Activated T-cell treated with anti-CD3 and anti-CD28 coated beads, Interleukin-2, amount 50 U/mL, for 1 hour (primary cell): ENCODE measurements around the gene MADD.

Source experiments
- DNase-seq: peaks from one replicate; pipeline ENCODE4 v3.0.0-alpha.2; 2020

The MADD gene

DNA sequence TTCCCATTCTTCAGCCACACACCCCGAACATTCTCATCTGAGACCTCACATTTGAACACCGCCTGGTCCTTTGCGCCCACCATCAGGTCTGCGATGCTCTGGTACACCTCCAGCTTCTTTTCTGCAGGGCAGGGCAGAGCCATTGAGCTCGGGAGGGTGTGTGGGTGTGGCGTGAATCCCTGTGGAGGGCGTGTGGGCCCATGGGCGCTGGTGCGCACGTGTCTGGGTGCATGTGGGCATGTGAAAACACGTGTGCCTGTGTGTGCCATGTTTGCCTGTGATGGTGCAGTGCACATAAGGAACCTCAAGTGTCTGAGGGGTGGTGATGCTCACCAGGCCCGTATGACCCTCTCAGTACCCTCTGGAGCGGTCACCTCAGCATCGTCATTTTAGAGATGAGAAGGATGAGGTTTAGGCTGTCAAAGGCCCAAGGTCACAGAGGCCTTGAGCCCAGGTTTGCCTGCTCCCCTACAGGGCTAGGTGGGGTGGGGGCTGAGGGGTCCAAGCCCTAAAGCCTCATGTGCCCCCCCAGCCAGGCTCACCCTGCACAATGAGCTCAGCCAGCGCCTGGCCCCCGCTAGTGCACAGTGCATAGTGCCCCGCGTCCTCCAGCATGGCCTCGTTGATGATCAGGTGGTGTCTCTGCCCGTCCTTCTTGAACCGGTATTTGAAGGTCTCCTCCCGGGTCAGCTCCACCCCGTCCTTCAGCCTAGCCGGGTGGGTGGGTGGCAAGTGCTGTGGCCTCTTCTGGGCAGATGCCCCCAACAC, 72.3 kb downstream of the MADD start:
- DNase-seq = no peak

- no peak for DNase-seq
Measured at GRCh38 chr11:47342854-47343253, 72.9 kb downstream of the MADD start.

DNA sequence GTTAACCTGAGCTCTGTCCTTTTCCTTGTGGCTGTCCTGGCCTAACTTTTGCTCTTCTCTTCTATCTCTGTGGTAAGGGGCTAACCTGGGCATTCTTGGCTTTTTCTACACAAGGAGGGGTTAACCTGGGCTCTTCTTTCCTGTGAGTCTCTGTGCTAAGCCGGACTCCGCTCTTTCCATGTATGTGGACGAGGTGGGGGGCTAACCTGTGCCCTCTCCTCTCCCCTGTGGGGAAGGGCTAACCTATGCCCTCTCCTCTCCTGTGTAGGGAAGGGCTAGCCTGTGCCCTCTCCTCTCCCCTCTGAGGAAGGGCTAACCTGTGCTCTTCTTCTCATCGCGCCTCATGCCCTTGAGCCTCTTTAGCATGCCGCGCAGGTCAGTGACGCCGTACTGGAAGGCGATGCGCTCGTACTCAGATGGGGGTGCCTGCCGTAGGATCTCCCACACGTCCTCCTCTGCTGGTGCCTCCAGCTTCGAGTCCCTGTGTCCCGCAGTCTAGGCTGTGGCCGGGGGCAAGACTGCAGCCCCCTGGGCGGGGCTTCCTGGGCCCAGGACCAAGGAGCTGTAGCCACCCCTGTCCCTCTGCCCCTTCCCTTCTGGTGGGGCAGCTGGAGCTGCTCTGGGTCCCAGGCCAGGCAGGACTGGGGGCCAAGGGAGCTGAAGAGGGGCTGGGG, 76.1 kb downstream of the MADD start:
- no peak for DNase-seq

DNA sequence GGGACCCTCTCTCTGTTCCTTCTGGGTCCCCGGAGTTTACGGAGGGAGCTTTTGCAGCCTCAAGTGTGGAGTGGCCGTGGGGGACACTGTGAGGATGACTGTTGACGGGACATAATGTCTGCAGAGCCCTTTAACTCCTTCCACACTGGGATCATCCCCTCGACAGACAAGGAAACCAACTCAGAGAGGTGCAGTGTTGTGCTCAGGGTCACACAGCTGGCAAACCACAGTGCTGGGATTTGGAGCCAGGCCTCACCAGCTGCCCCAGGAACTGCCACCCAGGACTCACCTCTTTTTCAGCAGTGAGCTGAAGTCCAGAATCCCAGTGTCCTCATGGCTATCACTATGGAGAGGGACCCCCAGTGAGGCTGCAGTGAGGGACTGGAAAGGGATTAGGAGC, 77.2 kb downstream of the MADD start:
- no peak for DNase-seq

DNA sequence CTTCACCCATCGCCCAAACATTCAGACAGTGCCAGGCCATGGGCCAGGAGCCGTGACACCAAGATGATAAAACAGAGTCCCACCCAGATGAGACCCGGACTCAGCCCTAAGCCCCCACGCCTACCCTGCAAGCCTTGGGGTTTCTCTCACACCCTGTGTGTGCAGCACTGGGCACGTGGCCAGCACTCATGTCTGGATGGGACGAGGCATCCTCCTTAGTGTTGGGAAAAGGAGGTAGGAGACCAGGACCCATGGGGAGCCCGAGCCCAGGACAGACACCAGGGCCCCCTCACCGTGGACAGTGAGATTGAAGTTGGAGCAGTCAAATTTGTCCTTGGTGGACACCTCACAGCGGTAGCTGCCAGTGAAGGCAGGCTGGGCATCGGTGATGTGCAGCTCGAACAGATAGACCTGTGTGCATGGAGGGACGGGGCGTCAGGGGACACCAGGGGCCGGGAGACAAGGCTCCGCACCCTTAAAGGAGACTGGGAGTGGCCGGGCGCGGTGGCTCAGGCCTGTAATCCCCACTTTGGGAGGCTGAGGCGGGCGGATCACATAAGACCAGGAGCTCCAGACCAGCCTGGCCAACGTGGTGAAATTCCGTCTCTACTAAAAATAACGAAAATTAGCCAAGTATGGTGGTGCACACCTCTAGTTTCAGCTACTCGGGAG, 78.3 kb downstream of the MADD start:
- no peak for DNase-seq

DNA sequence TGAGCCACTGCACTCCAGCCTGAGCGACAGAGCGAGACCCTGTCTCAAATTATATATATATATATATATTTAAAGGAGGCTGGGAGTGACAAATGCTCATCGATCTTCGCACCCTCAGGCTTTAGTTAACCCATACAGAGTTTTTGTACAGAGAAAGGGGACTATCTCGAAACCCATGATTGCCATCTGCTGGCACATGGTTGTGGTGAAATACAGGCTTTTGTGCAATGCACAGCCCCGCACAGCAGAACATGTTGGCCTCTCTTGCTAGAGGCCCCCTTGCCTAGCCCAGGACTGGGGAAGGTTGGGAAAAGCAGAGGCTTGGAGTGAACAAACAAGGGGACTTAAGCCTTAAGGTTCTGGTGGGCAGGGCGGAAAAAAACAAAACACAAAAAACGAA, 78.9 kb downstream of the MADD start:
- DNase-seq = no peak

DNA sequence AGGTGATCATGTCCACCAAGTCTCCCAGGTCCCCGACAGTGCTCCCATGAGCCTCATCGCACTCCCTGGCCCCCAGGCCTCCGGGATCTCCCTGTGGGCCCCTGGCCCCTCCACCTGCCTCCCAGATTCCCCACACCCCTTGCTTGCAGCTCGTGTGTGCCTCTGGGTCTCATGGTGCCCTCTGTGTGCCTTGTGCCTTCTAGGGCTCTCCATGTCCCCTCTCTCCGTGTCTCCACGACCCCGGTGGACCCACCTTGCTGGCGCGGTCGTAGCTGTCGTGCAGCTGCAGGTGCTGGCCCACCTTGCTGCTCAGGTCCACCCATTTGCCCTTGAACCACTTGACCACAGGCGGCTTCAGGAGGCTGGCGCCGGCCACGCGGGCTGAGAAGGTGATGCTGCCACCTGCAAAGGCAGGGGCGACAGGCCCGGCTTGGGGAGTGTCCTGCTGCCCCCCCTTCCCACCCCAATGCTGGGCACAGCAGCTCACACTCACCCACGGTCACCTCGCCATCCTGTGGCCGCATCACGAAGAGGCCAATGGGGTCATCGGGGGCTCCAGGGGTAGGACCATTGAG, 79.7 kb downstream of the MADD start:
- DNase-seq = no peak

DNA sequence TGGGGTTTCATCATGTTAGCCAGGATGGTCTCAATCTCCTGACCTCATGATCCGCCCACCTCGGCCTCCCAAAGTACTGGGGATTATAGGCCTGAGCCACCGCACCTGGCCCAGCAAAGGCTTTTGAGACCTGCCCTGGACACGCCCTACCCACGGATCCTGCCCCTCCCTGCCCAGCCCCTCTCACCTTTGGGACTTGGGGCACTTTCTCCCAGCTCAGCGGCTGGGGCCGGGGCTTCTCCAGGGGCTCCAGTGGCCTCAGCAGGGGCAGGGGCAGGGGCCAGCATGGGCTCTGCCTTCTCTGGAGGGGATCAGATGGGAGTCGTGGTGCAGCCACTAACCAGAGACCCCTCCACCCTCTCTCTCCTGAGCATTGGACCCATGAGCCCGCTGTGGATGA, 80.4 kb downstream of the MADD start:
- no peak for DNase-seq

- no peak for DNase-seq
Measured at GRCh38 chr11:47351156-47352126, 81.5 kb downstream of the MADD start.

DNA sequence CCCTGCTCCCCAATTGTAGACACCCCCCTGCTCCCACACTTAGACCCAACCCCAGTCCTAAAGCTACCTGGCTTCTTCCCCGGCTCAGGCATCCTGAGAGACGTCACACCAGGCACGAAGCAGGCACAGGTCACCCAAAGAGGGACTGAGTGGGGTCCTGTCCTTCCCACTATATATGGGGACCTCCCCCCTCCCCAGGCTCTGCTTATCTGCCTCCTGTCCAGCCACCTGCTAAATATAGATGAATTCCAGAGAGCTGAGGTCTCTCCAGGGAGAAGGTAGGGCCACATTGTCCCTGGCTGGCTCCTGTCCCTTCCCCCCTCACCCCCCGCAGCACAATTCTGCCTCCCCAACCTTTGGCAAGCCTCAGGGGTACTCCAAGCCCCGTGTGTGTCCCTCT, 82.6 kb downstream of the MADD start, which contains the start of gene MYBPC3:
Gene MYBPC3 (minus strand): TSS at position 147 of the 400 bp plus-strand sequence. CDS start 55 bp downstream, at position 92.
- no peak for DNase-seq

DNA sequence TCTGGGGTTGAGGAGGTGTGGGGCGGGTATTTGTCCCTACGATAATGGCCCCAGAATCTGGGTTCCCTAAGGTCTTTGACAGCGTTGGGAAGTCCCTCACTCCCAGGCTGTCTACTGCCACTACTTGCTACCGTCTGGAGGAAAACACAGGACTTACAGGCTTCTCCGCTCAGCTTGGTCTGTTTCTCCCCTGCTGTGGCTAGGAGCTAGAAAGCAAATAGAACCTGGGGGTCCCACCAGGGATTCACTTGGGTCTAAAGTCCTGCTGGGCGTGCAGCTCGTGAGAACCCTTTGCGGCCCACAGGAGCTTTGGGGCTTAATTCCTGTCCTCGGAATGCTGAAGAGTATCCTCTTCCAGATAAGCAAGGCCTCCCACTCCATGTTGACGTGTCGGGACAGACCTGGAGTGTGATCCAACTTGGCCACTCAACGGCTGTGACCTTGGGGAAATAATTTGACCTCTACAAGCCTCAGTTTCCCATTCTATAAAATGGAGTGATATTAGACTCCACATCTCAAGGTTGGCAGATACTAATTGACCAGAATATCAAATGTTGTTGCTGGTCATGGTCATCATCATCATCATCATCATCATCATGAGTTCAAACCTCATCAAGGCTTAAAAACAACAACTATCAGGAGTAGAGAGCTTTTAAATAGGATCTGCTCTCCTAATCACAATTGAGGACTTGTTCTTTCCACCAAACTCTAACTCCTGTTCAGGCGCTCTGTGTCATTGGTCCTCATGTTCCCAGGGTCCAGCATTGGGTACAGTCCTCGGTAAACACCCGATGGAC, 84.2 kb downstream of the MADD start:
- no peak for DNase-seq

GRCh38 chr11:47354913-47355282, 85.0 kb downstream of the MADD start:
- no peak for DNase-seq

DNA sequence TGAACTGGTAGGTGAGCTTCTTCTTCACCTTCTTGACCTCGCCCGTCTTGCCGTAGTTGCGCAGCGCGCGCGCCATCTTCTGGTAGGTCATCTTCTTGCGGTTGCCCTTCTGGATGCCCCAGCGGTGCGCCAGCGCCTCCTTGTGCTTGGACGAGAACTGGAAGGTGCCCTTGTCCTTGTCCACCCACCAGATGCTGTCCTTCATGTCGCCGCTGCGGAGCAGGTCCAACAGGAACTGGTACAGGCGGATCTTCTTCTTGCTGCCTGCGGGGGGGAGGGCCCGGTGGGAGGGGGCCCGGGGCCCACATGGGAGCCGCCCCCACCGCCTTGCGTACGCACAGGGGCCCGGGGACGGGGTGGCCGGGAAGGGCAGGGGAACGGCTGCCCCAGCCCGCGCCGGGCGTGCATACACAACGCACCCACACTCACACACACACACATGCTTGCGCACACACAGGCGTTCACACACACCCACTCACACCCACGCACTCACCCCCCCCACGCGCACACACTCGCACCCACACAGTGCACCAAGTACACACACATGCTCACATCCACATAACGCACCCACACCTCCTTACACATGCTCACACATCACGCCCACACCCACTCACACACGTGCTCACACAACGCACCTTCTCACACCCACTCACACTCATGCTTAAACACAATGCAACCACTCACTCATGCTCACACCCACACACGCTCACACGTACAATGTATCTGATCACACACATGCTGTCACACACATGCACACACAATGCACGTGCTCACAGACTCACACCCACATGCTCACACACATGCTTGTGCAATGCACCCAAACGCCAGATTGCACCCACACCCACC, 85.6 kb downstream of the MADD start:
- no peak for DNase-seq

GRCh38 chr11:47356129-47356997, 86.4 kb downstream of the MADD start:
- no peak for DNase-seq

DNA sequence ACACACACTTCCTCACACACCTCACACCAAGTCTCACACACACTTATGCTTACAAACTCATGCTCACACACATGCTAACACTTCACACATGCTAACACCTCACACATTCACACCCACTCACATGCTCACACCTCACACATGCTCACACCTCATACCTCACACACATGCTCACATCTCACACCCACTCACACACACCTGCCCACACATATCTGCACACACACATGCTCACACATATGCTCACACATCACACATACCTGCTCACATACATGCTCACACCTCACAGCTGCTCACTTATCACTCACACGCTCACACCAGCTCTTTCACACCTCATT, 87.0 kb downstream of the MADD start:
- no peak for DNase-seq

DNA sequence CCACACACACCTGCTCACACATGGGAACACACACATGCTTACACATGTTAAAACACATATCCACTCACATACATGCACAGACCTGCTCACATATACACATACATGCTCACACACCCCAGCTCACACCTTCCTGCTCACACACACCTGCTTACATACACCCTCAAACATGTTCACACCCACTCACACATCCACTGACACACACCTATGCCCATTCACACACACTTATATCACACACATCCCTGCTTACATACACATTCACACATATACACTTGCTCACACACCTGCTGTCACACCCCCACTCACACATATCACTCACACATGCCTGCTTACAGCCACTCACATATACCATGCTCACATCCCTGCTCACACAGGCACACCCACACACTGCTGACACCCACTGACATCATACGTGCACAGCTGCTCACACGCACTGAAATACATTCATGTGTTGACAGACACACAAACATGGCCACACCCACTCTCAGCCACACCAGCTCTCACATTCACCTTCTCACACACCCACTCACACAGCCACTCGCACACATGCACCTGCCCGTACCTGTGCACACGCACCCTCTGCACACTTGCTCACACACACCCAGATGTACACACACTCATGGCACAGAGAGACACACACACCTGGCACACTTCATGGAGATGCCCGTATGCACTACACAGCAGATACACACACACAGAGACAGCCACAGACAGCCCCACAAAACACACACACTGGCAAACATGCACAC, 88.2 kb downstream of the MADD start:
- no peak for DNase-seq

DNA sequence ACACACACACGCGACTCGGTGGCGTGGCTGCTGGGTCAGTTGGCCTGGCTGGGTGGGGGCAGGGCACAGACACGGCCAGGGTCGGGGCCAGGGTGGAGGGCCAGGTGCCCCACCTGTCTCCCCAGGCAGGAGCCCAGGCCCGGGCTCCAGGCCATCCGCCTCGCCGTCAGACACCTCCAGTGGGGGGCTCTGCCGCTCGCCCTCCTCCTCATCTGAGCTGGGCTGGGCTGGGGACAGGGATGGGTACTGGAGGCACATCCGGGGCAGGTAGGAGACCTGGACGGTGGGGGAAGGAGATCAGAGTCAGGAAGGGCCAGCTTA, 88.8 kb downstream of the MADD start:
- no peak for DNase-seq

DNA sequence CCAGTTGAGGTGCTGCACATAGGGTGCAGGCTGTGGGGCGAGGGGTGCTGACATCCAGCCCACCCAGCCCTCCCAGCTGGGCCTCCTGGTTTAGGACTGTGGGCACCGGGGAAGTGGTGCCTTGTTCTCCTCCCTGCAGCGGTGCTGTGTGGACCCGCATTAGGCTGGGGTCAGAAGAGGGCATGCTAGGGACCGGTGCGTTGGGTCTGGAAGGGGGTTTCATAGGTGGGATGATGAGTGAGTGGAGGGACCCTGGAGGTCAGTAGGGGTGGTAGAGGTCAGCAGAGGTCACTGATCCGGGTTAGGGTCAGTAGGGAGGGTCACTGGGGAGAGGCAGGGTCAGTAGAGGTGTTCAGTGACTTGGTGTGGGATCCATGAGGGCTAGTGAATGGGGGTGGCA, 89.2 kb downstream of the MADD start:
- DNase-seq = no peak

- no peak for DNase-seq
Measured at GRCh38 chr11:47359586-47359985, 89.7 kb downstream of the MADD start.
